Fibroblast of mammary gland (primary cell): ENCODE results near the gene CHTOP.

ENCODE experiments used
- DNase-seq: peaks from one replicate; pipeline ENCODE4 v3.0.0-alpha.2; 2010; ENCODE audit warnings: low read depth
- H3K4me3 ChIP-seq: 2 replicates; pipeline ENCODE4 v1.5.1; 2011; ENCODE audit warnings: low read depth, mild to moderate bottlenecking, low read length, moderate library complexity; ENCODE audit not compliant: control insufficient read depth
- CTCF ChIP-seq: conservative IDR thresholded peaks from 2 replicates; pipeline ENCODE4 v1.5.1; 2011; ENCODE audit warnings: low read depth, low read length, inconsistent platforms; ENCODE audit not compliant: control insufficient read depth, insufficient read depth

Gene CHTOP

GRCh38 chr1:153658400-153659174 is 24.7 kb downstream of the CHTOP start, which contains the start of gene SNAPIN:
Gene SNAPIN (plus strand): TSS chr1:153658703. CDS start chr1:153658744, 41 bp downstream.
- peak; percentile 82 for DNase-seq
- no peak for TF ChIP-seq CTCF
- H3K4me3 ChIP-seq = peak within 1 kb of the TSS; percentile 90

- no peak for TF ChIP-seq CTCF
- no peak for DNase-seq
- H3K4me3 ChIP-seq = peak overlapping the region; percentile 90
Measured at GRCh38 chr1:153659175-153659534, 25.3 kb downstream of the CHTOP start.

DNA sequence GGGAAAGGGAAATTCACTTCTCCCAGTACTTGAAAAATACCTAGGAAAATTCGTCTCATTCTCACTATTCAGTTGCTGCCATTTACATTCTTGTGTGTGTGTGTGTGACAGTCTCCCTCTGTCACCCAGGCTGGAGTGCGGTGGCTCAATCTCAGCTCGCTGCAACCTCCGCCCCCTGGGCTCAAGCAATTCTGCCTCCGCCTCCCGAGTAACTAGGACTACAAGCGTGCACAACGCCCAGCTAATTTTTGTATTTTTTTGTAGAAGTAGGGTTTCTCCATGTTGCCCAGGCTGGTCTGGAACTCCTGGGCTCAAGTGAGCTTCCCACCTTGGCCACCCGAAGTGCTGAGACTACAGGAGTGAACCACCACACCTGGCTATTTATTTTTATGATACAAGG is 25.8 kb downstream of the CHTOP start:
- DNase-seq = no peak
- no peak for TF ChIP-seq CTCF
- peak overlapping the region; percentile 90 for H3K4me3 ChIP-seq

GRCh38 chr1:153661111-153661708 is 27.3 kb downstream of the CHTOP start:
- no peak overlapping the region for H3K4me3 ChIP-seq
- no peak for TF ChIP-seq CTCF
- DNase-seq = no peak

DNA sequence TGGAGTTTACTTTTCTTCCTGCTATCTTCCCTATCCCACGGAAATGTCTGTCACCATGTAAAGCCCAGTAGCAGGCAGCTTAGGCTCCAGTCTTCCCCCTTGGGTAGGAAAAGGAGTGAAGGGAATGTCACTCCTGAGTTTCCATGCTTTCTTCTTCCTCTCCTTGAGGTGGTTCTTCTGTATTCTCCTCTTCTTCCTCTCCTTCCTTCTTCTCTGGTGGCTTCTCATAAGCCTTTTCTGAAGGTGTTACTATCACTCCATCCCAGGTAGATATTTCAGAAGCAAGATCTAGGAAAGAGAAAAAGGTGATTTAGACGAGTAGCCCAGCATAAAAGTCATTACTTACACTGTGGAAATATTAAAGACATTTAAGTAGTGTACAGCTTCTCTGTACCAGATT is 28.4 kb downstream of the CHTOP start:
- DNase-seq = no peak
- TF ChIP-seq CTCF = no peak
- H3K4me3 ChIP-seq = no peak overlapping the region

- H3K4me3 ChIP-seq = no peak overlapping the region
- DNase-seq = peak; percentile 79
- TF ChIP-seq CTCF = no peak
Measured at GRCh38 chr1:153663211-153663610, 29.3 kb downstream of the CHTOP start.
